HPDE6-E6E7 (cell line): ENCODE data around the gene METTL26.
A peak's percentile ranks its signal among the peaks of the same experiment; 100 is the strongest.

ENCODE experiments used
- DNase-seq: peaks from one replicate; pipeline ENCODE4 v3.0.0; 2011; ENCODE audit warnings: missing footprints; ENCODE audit errors: extremely low spot score

Gene METTL26

DNA sequence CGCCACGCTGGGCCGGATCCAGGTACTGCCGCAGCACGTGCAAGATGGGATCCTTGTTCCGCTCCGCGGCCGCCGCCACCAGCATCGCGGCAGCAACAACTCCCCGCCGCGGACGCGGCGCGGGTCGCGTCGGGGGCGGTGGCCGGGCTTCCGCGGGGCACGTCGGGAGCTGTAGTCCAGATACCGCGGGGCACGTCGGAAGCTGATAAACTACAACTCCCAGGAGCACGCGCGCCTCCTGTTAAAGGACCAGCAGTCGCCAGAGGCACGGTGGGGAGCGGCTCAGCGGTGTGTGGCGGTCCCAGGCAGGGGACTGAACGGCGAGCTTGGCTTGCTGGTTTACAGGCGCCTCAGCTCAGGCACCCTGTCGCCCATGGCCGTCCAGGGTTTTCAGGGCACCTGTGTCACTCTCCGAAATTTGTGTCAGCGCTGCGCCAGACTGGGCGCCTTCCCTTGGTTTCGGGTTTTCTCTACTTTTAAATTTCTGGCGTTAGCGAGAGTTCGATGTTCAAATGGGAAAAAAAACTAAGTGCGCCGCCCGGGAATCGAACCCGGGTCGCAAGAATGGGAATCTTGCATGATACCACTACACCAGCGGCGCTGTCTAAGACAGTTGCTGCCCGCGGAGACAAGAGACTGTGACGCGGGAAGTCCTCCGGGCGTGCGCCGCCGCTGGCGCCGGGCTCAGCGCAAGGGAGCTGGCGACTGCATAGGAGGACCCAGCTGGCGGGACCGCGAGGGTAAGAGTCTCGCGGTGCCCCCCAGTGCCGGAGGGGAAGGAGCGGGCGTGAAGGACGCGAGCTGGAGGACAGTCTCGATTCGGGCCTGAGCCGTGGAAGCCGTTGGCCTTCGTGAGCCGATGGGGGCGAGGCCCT lies at the start of gene METTL26:
Gene METTL26 (minus strand): TSS at position 100 of the 875 bp plus-strand sequence. CDS start 15 bp downstream, at position 85.
- DNase-seq: peak; percentile 90

DNA sequence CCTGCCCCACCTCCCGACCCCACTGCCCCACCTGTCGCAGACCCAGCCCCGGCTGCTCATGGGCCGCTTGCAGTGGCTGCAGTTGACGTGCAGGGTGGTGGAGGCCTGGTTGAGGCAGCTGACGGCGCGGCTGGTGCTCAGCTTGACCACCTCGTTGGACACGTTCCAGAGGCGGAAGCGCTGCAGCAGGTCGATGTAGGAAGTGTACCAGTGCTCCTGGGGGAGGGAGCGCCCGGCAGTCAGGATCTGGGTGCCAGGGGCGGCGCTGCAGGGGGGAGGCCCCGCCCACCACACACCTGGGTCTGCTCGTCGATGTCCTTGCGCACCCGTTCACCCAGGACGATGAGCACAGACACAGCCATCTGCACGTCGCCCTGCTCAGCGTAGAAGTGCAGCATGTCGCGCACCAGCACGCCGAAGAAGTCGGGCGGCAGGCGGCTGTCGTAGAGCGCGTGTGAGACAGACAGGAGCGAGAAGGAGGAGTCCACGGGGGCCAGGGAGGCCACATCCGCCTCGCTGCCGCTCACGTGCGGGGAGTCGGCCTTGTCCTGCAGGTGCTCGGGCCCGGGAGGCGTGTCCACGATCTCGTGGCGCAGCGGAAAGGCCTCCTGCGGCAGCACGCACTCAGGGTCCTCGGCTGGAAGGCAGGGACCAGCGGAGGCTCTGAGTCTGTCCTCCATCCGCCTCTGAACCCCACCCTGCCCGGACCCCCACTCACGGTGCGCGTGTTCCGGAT lies 49.0 kb upstream of the METTL26 start:
- DNase-seq: no peak

DNA sequence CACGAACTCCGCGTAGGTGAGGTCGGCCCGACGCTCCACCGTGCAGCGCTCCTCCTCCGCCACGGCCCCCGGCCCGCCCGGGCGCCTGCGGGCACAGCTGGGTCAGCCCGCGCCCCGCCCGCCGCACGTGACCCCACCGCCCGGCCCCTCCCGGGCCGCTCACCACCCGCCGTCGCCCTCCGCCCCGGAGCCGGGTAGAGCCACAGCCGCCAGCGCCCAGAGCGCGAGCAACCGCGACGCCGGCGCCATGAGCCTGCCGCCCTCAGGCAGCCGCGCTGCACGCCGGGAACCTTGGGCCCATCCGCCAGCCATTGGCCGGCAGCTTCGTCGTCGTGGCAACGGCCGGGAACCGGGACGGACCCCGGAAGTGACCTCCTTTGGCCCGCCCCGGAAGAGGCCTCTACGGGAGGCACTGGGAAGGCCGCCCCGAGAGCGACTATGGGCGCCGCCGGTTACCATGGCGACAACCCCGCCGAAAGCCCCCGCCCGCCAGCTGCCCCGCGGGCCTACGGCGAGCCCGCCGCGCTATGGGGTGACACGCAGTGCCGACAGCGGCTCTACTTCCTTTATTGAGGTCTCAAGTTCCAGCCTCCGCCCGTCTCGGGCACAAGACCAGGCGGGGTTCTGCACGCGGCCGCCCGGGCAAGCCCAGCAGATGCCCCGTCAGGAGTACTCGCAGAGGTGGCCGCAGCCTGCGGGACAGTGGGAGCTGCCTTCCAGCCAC lies 48.1 kb upstream of the METTL26 start, which contains the start of gene JMJD8:
Gene JMJD8 (minus strand): TSS at position 264 of the 724 bp plus-strand sequence. CDS start 15 bp downstream, at position 249.
- DNase-seq: peak; percentile 92

DNA sequence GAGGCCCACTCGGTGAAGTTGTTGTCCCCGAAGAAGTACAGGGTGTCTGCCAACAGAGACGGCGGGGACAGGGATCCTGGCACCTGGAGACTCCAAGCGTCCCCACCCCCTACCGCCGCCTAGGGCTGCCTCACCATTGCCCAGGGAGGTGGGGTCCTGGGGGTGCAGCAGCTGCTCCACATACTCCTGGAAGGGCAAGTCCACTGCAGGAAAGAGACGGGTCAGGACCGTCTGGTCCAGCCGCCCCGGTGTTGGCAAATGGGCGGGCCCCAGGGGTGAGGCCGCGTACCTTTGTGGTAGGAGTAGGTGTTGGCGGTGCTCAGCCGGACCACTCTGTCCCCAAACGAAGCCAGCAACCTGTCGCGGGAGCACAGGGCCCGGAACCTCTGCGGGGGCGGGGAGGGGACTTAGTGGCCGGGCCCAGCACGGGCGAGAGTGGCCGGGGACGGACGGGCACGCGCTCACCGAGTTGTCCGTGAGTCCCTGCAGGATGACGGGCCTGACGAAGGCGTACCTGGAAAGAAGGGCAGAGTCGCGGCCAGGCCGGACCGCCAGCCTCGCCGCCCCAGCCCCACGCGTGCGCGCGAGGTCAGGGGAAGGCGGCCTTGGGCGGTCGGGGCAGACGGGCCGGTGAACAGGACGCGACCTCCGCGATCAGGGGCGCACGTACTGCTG lies 47.4 kb upstream of the METTL26 start:
- no peak for DNase-seq

DNA sequence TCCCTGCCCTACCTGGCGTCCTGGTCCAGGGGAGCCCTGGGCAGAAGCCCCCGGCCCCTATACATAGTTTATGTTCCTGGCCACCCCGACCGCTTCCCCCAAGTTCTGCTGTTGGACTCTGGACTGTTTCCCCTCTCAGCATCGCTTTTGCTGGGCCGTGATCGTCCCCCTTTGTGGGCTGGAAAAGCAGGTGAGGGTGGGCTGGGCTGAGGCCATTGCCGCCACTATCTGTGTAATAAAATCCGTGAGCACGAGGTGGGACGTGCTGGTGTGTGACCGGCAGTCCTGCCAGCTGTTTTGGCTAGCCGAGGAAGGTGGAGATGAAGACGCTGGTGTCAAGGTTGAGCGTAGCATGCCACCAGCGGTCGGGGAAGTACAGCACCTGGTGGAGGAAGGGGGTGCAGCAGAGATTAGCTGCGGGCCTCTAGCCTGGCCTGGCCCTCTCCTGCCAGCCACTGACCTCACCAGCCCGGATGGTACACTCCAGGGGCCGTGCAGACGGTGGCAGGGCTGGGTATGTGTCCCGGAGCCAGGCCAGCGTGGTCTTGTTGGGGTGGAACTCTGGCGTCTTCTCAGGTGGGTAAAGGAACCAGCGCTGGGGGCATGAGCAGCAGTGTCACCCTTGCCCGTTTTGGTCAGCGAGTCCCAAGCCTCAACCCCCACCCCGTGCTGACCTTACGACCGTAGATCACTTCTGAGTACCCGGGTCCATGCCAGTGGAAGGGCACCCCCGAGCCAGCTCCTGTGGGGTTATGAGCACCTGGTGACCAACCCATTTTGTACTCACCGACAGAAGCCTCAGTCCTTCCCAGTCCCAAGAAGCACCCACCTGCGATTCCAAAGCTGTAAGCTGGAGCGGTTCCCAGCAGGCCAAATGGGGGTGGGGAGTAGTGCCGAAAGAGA lies 46.6 kb upstream of the METTL26 start:
- no peak for DNase-seq

DNA sequence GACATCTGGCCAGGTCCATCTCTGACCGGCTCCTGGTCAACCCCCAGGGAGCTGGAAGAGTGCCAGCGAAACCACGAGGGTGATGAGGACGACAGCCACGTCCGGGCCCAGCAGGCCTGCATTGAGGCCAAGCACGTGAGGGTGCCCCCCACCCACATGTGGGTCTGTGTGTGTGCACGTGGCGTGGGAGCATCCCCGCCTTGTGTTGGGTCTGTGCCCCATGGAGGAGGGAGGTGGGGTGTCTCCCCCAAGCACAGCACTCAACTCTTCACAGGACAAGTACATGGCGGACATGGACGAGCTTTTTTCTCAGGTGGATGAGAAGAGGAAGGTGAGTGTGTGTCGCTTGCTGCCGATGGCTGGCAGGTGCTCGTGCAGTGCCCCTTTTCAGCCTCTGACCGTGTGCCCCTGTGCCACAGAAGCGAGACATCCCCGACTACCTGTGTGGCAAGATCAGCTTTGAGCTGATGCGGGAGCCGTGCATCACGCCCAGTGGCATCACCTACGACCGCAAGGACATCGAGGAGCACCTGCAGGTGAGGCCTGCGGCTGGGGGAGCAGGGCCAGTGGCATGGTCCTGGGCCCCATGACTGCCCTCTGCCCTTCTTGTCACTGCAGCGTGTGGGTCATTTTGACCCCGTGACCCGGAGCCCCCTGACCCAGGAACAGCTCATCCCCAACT lies 45.8 kb upstream of the METTL26 start:
- DNase-seq: no peak

DNA sequence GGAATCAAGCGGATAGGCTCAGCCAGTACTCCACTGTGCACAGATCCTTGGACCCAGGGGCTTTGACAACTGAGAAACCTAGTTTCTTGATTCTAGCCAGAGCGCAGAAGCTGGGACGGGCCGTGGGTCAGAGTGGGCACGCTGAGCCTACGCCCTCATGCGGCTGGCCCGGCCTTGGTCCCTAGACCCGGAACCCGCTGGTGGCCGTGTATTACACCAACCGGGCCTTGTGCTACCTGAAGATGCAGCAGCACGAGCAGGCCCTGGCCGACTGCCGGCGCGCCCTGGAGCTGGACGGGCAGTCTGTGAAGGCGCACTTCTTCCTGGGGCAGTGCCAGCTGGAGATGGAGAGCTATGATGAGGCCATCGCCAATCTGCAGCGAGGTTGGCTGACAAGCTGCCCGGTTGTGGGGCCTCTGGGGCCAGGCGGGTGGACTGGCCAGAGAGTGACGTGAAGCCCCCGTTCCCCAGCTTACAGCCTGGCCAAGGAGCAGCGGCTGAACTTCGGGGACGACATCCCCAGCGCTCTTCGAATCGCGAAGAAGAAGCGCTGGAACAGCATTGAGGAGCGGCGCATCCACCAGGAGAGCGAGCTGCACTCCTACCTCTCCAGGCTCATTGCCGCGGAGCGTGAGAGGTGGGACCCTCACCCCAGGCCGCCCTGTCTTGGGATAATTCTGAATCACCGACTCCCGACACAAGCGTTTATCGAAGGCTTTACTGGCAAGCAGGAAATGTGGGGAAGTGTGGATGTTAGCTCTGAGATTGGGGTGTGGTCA lies 45.1 kb upstream of the METTL26 start:
- DNase-seq: no peak

DNA sequence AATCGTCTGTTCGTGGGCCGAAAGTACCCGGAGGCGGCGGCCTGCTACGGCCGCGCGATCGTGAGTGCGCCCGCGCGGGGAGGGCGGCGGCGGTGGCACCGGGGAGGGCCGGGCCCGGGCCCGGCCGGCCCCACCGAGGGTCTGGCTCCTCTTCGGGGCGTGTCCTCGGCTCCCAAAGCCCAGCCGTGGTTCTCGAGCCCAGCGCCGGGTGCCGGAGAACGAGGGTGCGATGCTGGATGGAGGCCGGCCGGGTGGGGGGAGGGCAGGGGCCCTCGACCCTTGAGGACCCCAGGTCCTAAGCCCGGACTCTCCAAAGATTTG lies 44.5 kb upstream of the METTL26 start:
- DNase-seq: no peak

DNA sequence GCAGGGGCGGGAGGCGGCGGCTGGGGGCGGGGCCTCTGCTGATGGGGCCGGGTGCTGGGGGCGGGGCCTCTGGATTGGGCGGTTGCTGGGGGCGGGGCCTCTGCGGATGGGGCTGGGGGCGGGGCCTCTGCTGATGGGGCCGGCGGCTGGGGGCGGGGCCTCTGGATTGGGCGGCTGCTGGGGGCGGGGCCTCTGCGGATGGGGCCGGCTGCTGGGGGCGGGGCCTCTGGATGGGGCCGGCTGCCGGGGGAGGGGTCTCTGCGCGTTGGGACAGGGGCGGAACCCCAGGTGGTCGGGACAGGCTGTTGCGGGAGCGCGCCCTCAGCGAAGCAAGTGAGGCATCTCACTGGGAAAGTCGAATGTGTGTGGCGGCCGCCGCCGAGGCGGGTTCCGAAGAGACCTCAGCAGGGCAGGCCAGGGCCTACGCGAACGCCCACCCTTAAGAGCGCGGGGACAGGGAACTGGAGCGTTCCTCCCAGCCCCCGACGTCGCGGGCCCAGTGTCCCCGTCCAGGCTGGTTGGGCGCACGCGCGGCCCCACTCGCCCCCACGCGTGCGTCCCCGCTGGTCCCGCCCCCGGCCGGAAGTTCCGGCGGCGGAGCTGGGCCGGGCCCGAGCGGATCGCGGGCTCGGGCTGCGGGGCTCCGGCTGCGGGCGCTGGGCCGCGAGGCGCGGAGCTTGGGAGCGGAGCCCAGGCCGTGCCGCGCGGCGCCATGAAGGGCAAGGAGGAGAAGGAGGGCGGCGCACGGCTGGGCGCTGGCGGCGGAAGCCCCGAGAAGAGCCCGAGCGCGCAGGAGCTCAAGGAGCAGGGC lies 43.9 kb upstream of the METTL26 start, which contains the start of gene STUB1:
Gene STUB1 (plus strand): TSS at position 597 of the 811 bp plus-strand sequence. CDS start 116 bp downstream, at position 713.
- DNase-seq: peak; percentile 76

DNA sequence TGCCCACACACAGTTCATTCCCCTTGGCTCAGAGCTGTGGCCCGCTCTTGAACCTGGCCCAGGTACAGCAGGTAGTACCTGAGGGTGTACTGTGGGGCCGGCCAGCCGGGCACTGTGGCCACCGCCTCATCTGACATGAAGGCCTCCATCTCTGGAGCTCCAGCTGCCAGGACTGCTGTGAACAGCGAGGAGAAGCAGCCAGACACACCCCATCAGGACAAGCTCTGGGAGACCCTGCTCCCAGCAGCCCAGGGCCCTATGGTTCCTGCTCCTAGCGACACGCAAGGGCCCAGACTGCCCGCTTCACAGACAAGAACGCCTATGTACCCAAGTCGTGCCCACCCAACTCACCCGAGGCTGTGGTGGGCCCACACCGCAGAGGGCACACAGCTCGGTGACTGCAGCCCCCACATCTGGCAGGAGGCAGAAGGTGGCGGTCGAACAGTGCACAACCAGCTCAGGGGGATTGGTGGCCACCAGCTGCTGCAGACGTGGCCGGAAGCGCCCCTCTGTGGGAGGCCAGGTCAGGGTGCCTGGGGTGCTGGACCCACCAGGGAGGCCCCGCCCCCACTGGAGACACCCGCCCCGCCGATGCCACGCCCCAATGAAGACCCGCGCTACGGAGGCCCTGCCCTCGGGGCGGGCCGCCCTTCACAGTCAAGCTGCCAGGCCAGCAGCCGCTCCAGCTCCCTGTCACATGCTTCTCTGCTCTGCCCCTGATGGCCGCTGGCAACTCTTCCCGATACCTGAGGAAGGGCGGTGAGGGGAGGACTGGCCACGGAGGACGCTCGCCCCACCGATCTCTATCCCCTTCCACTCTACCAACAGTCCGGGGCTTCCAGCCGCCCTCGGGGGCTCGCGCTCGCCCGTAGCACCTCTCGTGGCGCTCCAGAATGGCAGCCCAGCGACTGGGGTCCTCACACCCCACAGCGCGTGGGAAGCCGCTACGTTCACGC lies 43.0 kb upstream of the METTL26 start:
- DNase-seq: no peak

DNA sequence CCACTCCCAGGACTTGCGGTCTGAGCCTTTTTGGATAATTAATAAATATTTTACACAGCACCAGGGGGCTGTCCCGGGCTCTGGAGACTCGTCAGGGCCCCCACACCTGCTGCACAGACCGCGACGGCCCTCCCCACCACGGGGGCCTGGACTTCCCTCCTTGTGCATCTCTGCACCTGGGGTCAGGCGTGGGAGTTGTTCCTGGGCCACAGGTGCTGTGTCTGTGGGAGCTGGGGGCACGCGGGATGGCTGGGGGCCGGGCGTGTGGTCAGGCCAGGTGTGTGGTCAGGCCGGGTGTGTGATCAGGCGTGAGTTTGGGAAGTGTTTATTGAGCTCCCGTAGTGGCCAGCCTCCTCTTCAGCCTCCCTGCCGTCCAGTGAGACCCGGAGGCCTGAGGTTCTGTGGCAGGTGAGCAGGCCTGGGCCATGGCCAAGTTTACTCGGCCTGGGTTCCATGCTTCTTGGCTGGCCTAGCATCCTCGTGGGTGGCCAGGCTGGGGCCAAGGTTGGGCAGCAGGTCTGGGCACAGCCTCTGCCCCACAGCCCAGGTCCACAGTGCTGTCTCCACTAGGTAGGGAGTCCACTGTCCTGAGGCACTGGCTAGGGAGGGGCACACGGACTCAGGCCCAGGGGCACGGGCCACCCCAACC lies 42.2 kb upstream of the METTL26 start:
- no peak for DNase-seq

DNA sequence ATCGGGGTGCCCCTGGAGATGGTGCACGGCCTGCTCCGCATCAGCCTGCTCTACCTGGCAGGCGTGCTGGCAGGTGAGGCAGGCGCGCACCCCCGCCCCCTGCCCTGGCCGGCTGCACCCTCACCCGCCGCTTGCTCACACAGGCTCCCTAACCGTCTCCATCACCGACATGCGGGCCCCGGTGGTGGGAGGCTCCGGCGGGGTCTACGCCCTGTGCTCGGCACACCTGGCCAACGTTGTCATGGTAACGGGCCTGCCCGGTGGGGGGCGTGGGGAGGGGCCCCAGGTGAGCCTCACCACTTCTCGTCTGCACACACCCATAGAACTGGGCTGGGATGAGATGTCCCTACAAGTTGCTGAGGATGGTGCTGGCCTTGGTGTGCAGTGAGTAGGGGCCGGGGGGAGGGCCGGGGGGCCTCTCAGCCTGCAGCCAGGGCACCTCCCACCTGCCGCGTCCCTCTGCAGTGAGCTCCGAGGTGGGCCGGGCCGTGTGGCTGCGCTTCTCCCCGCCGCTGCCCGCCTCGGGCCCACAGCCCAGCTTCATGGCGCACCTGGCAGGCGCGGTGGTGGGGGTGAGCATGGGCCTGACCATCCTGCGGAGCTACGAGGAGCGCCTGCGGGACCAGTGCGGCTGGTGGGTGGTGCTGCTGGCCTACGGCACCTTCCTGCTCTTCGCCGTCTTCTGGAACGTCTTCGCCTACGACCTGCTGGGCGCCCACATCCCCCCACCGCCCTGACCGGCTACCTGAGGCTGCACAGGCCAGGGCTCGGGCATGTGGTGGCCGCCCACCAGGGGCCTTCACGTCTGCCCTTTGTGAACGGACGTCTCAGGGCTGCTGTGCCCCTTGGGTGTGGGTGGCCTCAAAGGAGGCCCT lies 41.4 kb upstream of the METTL26 start:
- no peak for DNase-seq

DNA sequence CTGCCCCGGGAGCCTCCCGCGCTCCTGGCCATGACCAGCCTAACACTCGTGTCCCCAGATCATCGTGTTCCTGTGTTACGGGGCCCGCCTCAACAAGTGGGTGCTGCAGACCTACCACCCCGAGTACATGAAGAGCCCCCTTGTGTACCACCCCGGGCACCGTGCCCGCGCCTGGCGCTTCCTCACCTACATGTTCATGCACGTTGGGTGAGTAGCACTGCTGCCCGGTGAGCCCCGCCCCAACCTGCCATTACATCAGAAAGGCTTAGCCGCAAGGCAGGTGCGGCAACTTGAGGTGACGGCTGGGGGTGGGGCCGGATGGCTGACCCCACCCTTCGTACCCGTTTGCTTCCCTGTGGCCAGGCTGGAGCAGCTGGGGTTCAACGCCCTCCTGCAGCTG lies 40.8 kb upstream of the METTL26 start:
- peak; percentile 91 for DNase-seq

DNA sequence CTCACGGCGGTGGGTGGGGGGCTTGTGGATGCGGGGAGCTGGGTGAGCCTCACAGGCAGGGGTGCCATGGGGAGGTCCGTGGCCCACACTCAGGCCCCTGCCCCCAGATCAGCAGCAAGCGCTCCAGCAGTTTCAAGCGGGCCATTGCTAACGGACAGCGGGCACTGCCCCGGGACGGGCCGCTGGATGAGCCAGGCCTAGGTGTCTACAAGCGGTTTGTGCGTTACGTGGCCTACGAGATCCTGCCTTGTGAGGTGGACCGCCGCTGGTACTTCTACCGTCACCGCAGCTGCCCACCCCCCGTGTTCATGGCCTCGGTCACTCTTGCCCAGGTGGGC lies 40.4 kb upstream of the METTL26 start:
- no peak for DNase-seq

DNA sequence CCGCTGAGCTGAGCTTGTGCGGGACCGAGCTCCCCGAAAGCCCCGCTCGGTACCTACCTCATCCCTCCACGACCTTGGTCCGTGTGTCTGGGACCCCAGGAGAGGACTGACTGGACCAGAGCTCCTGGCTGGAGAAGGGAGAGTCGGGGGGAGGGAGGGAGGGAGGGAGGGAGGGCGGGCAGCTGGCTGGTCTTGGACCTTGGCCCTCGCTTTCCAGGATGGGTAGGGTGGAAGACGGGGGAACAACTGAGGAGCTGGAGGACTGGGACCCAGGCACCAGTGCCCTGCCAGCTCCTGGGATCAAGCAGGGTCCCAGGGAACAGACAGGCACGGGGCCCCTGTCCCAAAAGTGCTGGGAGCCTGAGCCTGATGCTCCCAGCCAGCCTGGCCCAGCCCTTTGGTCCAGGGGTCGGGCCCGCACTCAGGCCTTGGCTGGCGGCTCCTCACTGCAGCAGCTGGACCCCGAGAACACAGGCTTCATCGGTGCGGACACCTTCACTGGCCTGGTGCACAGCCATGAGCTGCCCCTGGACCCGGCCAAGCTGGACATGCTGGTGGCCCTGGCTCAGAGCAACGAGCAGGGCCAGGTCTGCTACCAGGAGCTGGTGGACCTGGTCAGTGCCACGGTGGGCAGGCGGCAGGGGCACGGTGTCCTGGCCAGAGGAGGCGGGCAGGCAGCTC lies 39.9 kb upstream of the METTL26 start:
- DNase-seq: no peak
